Measurements from ENCODE around the gene C1orf53. TPM values are rescaled to one million over a fixed set of nuclear protein-coding genes. Genes with fewer than 3 reads are reported as not detected.

Gene C1orf53
- total and polyA plus RNA-seq, 2 of the 4 experiments (the other 2 are of a cell fraction) = 4.8 to 7.0 TPM

DNA sequence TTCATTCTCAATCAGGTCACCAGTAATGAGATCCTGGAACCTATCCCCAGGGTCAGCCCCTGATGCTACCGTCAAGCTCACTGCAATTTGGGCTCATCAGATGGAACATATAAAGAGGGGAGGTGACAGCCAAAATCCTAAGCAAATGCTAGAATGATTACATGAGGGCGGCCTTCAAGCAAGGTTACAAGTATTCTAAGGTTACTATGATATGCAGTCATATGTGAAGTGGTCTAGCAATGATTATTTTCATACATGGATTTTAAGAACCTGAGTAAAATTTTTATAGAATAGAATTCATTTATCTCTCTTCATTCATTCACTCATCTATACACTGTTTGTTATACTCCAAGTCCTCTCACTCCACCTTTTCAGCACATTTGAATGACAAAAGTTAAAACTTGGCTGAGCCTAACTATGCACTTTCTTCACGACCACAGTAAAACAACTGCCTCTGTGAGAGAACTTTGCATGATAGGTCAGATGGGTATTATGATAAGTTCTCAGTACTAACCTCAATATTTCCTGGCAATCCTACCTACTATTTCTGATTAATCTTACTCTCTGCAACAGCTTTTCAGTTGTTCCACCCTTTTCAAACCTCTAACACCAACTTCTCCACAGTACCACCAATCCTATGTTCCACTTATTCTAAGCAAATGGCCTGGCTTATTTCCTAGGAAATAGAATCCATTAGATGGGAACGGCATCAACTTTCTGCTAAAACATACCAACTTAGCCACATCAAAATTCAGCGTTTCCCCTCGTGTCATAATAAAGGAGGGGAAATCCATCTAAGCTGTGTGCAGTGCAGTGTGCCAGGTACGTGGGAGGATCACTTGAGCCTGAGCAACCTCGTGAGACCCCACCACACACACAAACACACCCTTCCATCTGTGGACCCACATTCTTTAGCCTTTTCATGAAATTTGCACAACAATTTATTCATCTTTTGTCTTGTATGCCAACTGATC is 46.8 kb downstream of the C1orf53 start (continued):
- no peak for TF ChIP-seq CHD1 (IDR thresholded peaks at IDR 0.05; ENCODE audit: low read depth, low read length)

DNA sequence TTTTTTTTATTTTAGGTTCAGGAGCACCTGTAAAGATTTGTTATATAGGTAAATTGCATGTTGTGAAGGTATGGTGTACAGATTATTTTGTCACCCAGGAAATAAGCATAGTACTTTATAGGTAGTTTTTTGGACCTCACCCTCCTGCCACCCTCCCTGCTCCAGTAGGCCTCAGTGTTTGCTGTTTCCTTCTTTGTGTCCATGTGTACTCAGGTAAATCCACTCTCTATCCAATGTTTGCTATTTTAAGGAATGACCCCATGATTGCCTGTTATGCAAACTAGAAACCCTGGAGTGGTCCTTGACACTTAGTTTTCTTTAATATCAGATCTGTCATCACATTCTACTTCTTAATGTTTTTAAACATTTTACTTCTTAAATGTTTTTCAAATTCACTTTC is 48.7 kb downstream of the C1orf53 start:
- Histone ChIP-seq H3K4me3 (ENCODE audit: insufficient read depth, low read depth, low read length) (no peak overlapping the region), H2BK120ac (ENCODE audit: low read depth, low read length) (no peak overlapping the region), H3K9me3 (ENCODE audit: control insufficient read depth, insufficient read depth, low read length) (no peaks in the 10 kb centered on the region), H3K79me1 (ENCODE audit: low read depth in 1 of 2, low read length in 2 of 2) (no peaks in the 10 kb centered on the region), H3K36me3 (ENCODE audit: control insufficient read depth, insufficient read depth, low read length) (no peaks in the 10 kb centered on the region), H3K23ac (ENCODE audit: low read depth, low read length) (no peak overlapping the region), H4K5ac (ENCODE audit: low read depth, low read length) (no peak overlapping the region), H3K27me3 (ENCODE audit: control insufficient read depth, insufficient read depth, low read length) (no peaks in the 10 kb centered on the region), H3K4me1 (ENCODE audit: control insufficient read depth, insufficient read depth, low read length) (0 out of 2 replicates have a peak, but pooled peaks cover 2% of the 10 kb centered on the region), H2BK20ac (ENCODE audit: low read depth, low read length) (no peak overlapping the region), H3K56ac (ENCODE audit: extremely low read depth, insufficient read depth, low read length) (no peak overlapping the region), H3K4me2 (ENCODE audit: low read depth, low read length) (no peak overlapping the region), H2BK15ac (ENCODE audit: low read depth, low read length) (no peak overlapping the region), H2AK5ac (ENCODE audit: low read depth, low read length) (no peak overlapping the region), H2AK9ac (replicated peaks; ENCODE audit: low read depth, low read length, poor library complexity) (no peak overlapping the region), H4K8ac (ENCODE audit: low read depth in 2 of 2, low read length in 2 of 2) (no peak overlapping the region), H4K91ac (ENCODE audit: insufficient read depth, low read depth, low read length) (no peak overlapping the region), H2BK5ac (ENCODE audit: low read depth, low read length, poor library complexity, severe bottlenecking) (no peak overlapping the region), H3K9ac (ENCODE audit: low read depth, low read length) (no peak overlapping the region), H3K18ac (ENCODE audit: low read depth, low read length) (no peak overlapping the region), H3K4ac (ENCODE audit: low read depth, low read length) (no peak overlapping the region), H3K27ac (ENCODE audit: insufficient read depth, low read length) (no peak overlapping the region), H2AFZ (replicated peaks; ENCODE audit: low read length, poor library complexity) (no peak overlapping the region), H3K9me1 (ENCODE audit: insufficient read depth, low read length) (no peaks in the 10 kb centered on the region; the same call in 1 of the 2 replicates), H3K14ac (replicated peaks; ENCODE audit: low read depth, low read length) (no peak overlapping the region), H4K20me1 (ENCODE audit: insufficient read depth, low read length) (no peaks in the 10 kb centered on the region)
- ChIA-PET CTCF (no interaction called here), POLR2A (ENCODE audit: unreplicated experiment) (no interaction called here)
- DNase-seq (no peak), ATAC-seq (ENCODE audit: low read depth) (no peak)
- no TSS peak for BruUV-seq (replicated peaks)
- dilution Hi-C loops (cut with HindIII; ENCODE audit: low sequenced_read_pairs, unreplicated experiment) = no loop called here
- in situ Hi-C loops (cut with MboI; ENCODE audit: low sequenced_read_pairs) = no loop called here
- TF ChIP-seq RCOR1 (IDR thresholded peaks at IDR 0.05; ENCODE audit: insufficient replicate concordance, low read length) (no peak), MXI1 (IDR thresholded peaks at IDR 0.05; ENCODE audit: borderline replicate concordance, low read depth, low read length) (no peak), MAFK (IDR thresholded peaks at IDR 0.05; ENCODE audit: low read depth, low read length) (no peak), BHLHE40 (IDR thresholded peaks at IDR 0.05; ENCODE audit: low read depth, low read length) (no peak), SMC3 (IDR thresholded peaks at IDR 0.05; ENCODE audit: low read depth, low read length) (no peak)
- TF ChIP-seq, protein P1, sequence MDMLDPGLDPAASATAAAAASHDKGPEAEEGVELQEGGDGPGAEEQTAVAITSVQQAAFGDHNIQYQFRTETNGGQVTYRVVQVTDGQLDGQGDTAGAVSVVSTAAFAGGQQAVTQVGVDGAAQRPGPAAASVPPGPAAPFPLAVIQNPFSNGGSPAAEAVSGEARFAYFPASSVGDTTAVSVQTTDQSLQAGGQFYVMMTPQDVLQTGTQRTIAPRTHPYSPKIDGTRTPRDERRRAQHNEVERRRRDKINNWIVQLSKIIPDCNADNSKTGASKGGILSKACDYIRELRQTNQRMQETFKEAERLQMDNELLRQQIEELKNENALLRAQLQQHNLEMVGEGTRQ (IDR thresholded peaks at IDR 0.05; ENCODE audit: low read depth, low read length) = no peak
- TF ChIP-seq, protein P2, sequence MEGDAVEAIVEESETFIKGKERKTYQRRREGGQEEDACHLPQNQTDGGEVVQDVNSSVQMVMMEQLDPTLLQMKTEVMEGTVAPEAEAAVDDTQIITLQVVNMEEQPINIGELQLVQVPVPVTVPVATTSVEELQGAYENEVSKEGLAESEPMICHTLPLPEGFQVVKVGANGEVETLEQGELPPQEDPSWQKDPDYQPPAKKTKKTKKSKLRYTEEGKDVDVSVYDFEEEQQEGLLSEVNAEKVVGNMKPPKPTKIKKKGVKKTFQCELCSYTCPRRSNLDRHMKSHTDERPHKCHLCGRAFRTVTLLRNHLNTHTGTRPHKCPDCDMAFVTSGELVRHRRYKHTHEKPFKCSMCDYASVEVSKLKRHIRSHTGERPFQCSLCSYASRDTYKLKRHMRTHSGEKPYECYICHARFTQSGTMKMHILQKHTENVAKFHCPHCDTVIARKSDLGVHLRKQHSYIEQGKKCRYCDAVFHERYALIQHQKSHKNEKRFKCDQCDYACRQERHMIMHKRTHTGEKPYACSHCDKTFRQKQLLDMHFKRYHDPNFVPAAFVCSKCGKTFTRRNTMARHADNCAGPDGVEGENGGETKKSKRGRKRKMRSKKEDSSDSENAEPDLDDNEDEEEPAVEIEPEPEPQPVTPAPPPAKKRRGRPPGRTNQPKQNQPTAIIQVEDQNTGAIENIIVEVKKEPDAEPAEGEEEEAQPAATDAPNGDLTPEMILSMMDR (conservative IDR thresholded peaks at IDR 0.05; ENCODE audit: low read depth, low read length) = no peak
- intact Hi-C loops (cut with micrococcal nuclease) = loop anchor here (10.0 kb wide), 1 partner anchor 64 kb away; no protein-coding TSS in a partner anchor
